GM12878 (cell line): ENCODE data around the gene CTR9. TPM values are rescaled to one million over a fixed set of nuclear protein-coding genes. Genes with fewer than 3 reads are reported as not detected.

Source experiments
- ATAC-seq: fragments of 200-7000 bp; cut with Tn5 transposase; 3 replicates; pipeline ENCODE4 v1.9.1; 2020; ENCODE audit warnings: mild to moderate bottlenecking, moderate library complexity
- BruUV-seq: library from RNA; stranded (reverse); fragments of 400-500 nt; replicated peaks from 2 replicates; lab custom pipeline; 2021; lab: Mats Ljungman, UMichigan
- CTCF ChIA-PET: fragments of 300-600 bp; sonication (Branson Sonifier 250); formaldehyde crosslinking; extraction: SDS; loops from one replicate; lab custom pipeline; 2021; ENCODE audit warnings: inconsistent platforms; lab: Yijun Ruan, JAX
- POLR2A ChIA-PET: fragments of 350-600 bp; formaldehyde crosslinking; extraction: SDS; loops from one replicate; lab custom pipeline; 2021; ENCODE audit warnings: inconsistent platforms; lab: Charles Lee
- RAD21 ChIA-PET: fragments of 300-600 bp; sonication (Branson Sonifier 250); formaldehyde crosslinking; loops from one replicate; lab custom pipeline; 2023; ENCODE audit warnings: antibody characterized with exemption; ENCODE audit not compliant: unreplicated experiment; lab: Charles Lee
- SMC1A ChIA-PET: fragments of 300-600 bp; sonication (Branson Sonifier 250); formaldehyde crosslinking; loops from one replicate; lab custom pipeline; 2023; ENCODE audit not compliant: unreplicated experiment, uncharacterized antibody; lab: Charles Lee
- DNase-seq: peaks from one replicate; pipeline ENCODE4 v3.0.0-alpha.2; 2011; ENCODE audit warnings: low read depth, low spot score
- FAIRE-seq: peaks from 3 replicates; lab custom pipeline; 2011; peaks lifted over from hg19 to GRCh38; lab: Jason Lieb, UNC
- H2AFZ ChIP-seq: 2 replicates; pipeline ENCODE4 v1.6.0; 2011; ENCODE audit warnings: low read depth, low read length, control low read depth; ENCODE audit not compliant: control insufficient read depth
- H3K27ac ChIP-seq: 2 replicates; pipeline ENCODE4 v1.5.1; 2011; ENCODE audit warnings: control low read depth; ENCODE audit not compliant: control insufficient read depth, insufficient read depth
- H3K27me3 ChIP-seq, 2 experiments: replicated peaks in 1 of 2; 2 replicates each; pipeline versions ENCODE4 v1.6.0 to v1.6.1; 2011; ENCODE audit warnings: low read length in 1 of 2; ENCODE audit not compliant: control insufficient read depth in 2 of 2, insufficient read depth in 2 of 2
- H3K36me3 ChIP-seq, 2 experiments: 2 replicates each; pipeline ENCODE4 v1.5.1; 2011; ENCODE audit warnings: low read length in 1 of 2; ENCODE audit not compliant: control insufficient read depth in 2 of 2, insufficient read depth in 2 of 2
- H3K4me1 ChIP-seq: 2 replicates; pipeline ENCODE4 v1.6.1; 2011; ENCODE audit warnings: mild to moderate bottlenecking, low read length, moderate library complexity, mixed read lengths; ENCODE audit not compliant: control insufficient read depth, insufficient read depth
- H3K4me2 ChIP-seq: 2 replicates; pipeline ENCODE4 v1.6.0; 2011; ENCODE audit warnings: control low read depth; ENCODE audit not compliant: control insufficient read depth, insufficient read depth
- H3K4me3 ChIP-seq: fragments of 200-600 bp; sonication (generic); 2 replicates; pipeline ENCODE4 v1.5.1; 2016
- H3K79me2 ChIP-seq: 2 replicates; pipeline ENCODE4 v1.6.0; 2011; ENCODE audit warnings: low read length; ENCODE audit not compliant: control insufficient read depth, insufficient read depth
- H3K9ac ChIP-seq: 2 replicates; pipeline ENCODE4 v1.8.0; 2011; ENCODE audit warnings: low read length, control low read depth, mixed read lengths; ENCODE audit not compliant: control insufficient read depth, insufficient read depth
- H3K9me3 ChIP-seq: replicated peaks from 3 replicates; pipeline ENCODE4 v1.5.1; 2011; ENCODE audit warnings: mild to moderate bottlenecking, low read length; ENCODE audit not compliant: control insufficient read depth, insufficient read depth
- H4K20me1 ChIP-seq: 2 replicates; pipeline ENCODE4 v1.6.0; 2011; ENCODE audit not compliant: control insufficient read depth, insufficient read depth
- JUND ChIP-seq: IDR thresholded peaks from 2 replicates; pipeline ENCODE4 v1.6.1; 2012; ENCODE audit warnings: low read depth, mild to moderate bottlenecking, low read length, improper control_type of control experiment, moderate library complexity
- LARP7 ChIP-seq: fragments of 450-650 bp; IDR thresholded peaks from 2 replicates; pipeline ENCODE4 v1.6.1; 2017; ENCODE audit warnings: mild to moderate bottlenecking
- MEF2B ChIP-seq: fragments of 450-650 bp; IDR thresholded peaks from 2 replicates; pipeline ENCODE4 v1.6.1; 2018; ENCODE audit warnings: mild to moderate bottlenecking, moderate library complexity; ENCODE audit not compliant: partially characterized antibody, poor library complexity, severe bottlenecking
- POU2F2 ChIP-seq: IDR thresholded peaks from 3 replicates; pipeline ENCODE4 v1.6.1; 2011; ENCODE audit warnings: low read depth, mild to moderate bottlenecking, low read length, borderline replicate concordance
- RFX5 ChIP-seq: IDR thresholded peaks from 2 replicates; pipeline ENCODE4 v1.6.1; 2011; ENCODE audit warnings: low read depth, low read length, improper control_type of control experiment
- SRF ChIP-seq, 2 experiments: IDR thresholded peaks; 2 replicates each; pipeline ENCODE4 v1.6.1; 2011; ENCODE audit warnings: low read depth in 2 of 2, low read length in 2 of 2, mild to moderate bottlenecking in 1 of 2, moderate library complexity in 1 of 2
- ZNF207 ChIP-seq: fragments of 450-650 bp; IDR thresholded peaks from 2 replicates; pipeline ENCODE4 v1.6.1; 2014; ENCODE audit warnings: antibody characterized with exemption, mild to moderate bottlenecking, borderline replicate concordance
- WGBS: methylation state at CpG from one replicate; pipeline ENCODE4 v1.1.6; 2016; ENCODE audit warnings: low lambda C conversion rate; ENCODE audit not compliant: insufficient replicate concordance, insufficient coverage; ENCODE audit errors: missing lambda C conversion rate; 5-methylcytosine and 5-hydroxymethylcytosine counted together
- in situ Hi-C: fragments of 300-500 bp; cut with MboI; formaldehyde crosslinking; loops from 9 replicates; pipeline ENCODE4 v1.14.3; 2018; ENCODE audit warnings: mixed read lengths
- intact Hi-C: fragments of 100-400 bp; cut with micrococcal nuclease; formaldehyde crosslinking; loops from one replicate; pipeline ENCODE4 v1.14.2; 2022; ENCODE audit not compliant: unreplicated experiment
- polyA plus RNA-seq, 11 experiments: library from polyadenylated mRNA; depleted of rRNA in 4 of 11; unstranded in 6 of 11; stranded (reverse) in 5 of 11; fragments of >200 nt; fragmentation: Nextera tagmentation in 4 of 11; fragmentation: Illumina TruSeq in 1 of 11; extraction: Ambion mirVana in 4 of 11; extraction: Trizol in 1 of 11; gene quantifications; 1 replicate in 1 of 11; 2 replicates in 10 of 11; pipeline versions ENCODE4 v1.2.1 to v1.2.3, GENCODE V29; 2011 to 2016; ENCODE audit warnings: inconsistent platforms in 2 of 11, missing spikeins in 2 of 11, low read depth in 1 of 11
- total RNA-seq, 4 experiments: library from RNA; depleted of rRNA in 3 of 4; stranded (reverse); fragments of >200 nt in 3 of 4; fragmentation: Illumina TruSeq in 1 of 4; extraction: Trizol in 1 of 4; gene quantifications; 2 replicates each; pipeline versions ENCODE4 v1.2.1 to v1.2.3, GENCODE V29; 2013 to 2021
- TF ChIP-seq, protein P1 (sequence below): IDR thresholded peaks from 2 replicates; pipeline ENCODE4 v1.6.1; 2011; ENCODE audit warnings: borderline replicate concordance, low read depth, mild to moderate bottlenecking, moderate library complexity, low read length; ENCODE audit not compliant: insufficient read depth, poor library complexity, severe bottlenecking
- TF ChIP-seq, protein P2 (sequence below): IDR thresholded peaks from 2 replicates; pipeline ENCODE4 v1.6.1; 2012; ENCODE audit warnings: mild to moderate bottlenecking, low read depth, low read length

The CTR9 gene
- total and polyA plus RNA-seq, 10 of the 15 experiments (the other 5 are each of a cell fraction or from before 2014, with no cell fraction given): 13.9 to 54.9 (median 28.9) TPM

GRCh38 chr11:10720881-10721376, 30.1 kb upstream of the CTR9 start:
- WGBS: 53% methylated on average over 2 of the region's 2 CpGs
- no peaks in the 10 kb centered on the region for H3K79me2 ChIP-seq
- H3K4me3 ChIP-seq: no peak overlapping the region
- H3K4me1 ChIP-seq: peaks cover 2% of the 10 kb centered on the region
- ATAC-seq (no peak), FAIRE-seq (no peak), DNase-seq (no peak)
- no peaks in the 10 kb centered on the region for H3K36me3 ChIP-seq
- H3K9ac ChIP-seq: no peak overlapping the region
- H4K20me1 ChIP-seq: no peaks in the 10 kb centered on the region
- BruUV-seq: no TSS peak
- intact Hi-C loops (no loop called here), in situ Hi-C loops (no loop called here)
- no peaks in the 10 kb centered on the region; the same call in 2 of the 3 replicates for H3K9me3 ChIP-seq
- no peak for TF ChIP-seq JUND
- no peak for TF ChIP-seq RFX5
- TF ChIP-seq, protein P1, sequence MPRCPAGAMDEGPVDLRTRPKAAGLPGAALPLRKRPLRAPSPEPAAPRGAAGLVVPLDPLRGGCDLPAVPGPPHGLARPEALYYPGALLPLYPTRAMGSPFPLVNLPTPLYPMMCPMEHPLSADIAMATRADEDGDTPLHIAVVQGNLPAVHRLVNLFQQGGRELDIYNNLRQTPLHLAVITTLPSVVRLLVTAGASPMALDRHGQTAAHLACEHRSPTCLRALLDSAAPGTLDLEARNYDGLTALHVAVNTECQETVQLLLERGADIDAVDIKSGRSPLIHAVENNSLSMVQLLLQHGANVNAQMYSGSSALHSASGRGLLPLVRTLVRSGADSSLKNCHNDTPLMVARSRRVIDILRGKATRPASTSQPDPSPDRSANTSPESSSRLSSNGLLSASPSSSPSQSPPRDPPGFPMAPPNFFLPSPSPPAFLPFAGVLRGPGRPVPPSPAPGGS: no peak
- no peak for TF ChIP-seq ZNF207
- no peak for TF ChIP-seq SRF (IDR thresholded peaks at IDR 0.05; ENCODE audit: low read depth in 2 of 2, low read length in 2 of 2)
- TF ChIP-seq, protein P2, sequence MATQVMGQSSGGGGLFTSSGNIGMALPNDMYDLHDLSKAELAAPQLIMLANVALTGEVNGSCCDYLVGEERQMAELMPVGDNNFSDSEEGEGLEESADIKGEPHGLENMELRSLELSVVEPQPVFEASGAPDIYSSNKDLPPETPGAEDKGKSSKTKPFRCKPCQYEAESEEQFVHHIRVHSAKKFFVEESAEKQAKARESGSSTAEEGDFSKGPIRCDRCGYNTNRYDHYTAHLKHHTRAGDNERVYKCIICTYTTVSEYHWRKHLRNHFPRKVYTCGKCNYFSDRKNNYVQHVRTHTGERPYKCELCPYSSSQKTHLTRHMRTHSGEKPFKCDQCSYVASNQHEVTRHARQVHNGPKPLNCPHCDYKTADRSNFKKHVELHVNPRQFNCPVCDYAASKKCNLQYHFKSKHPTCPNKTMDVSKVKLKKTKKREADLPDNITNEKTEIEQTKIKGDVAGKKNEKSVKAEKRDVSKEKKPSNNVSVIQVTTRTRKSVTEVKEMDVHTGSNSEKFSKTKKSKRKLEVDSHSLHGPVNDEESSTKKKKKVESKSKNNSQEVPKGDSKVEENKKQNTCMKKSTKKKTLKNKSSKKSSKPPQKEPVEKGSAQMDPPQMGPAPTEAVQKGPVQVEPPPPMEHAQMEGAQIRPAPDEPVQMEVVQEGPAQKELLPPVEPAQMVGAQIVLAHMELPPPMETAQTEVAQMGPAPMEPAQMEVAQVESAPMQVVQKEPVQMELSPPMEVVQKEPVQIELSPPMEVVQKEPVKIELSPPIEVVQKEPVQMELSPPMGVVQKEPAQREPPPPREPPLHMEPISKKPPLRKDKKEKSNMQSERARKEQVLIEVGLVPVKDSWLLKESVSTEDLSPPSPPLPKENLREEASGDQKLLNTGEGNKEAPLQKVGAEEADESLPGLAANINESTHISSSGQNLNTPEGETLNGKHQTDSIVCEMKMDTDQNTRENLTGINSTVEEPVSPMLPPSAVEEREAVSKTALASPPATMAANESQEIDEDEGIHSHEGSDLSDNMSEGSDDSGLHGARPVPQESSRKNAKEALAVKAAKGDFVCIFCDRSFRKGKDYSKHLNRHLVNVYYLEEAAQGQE: no peak
- no peak for TF ChIP-seq MEF2B
- no peak for TF ChIP-seq POU2F2
- no peak for TF ChIP-seq LARP7
- H3K27ac ChIP-seq: no peak overlapping the region
- ChIA-PET CTCF (interaction anchor here (1.5 kb wide), 1 partner anchor 64 kb away, joined by 3 read pairs; no protein-coding TSS in a partner anchor), RAD21 (no interaction called here), POLR2A (no interaction called here), SMC1A (no interaction called here)
- H2AFZ ChIP-seq: no peak overlapping the region
- H3K4me2 ChIP-seq: no peak overlapping the region
- no peaks in the 10 kb centered on the region for H3K27me3 ChIP-seq
